NT2/D1 (cell line): Measurements from ENCODE around the gene TPCN2.

Experiments
- SUZ12 ChIP-seq: IDR thresholded peaks from 2 replicates; pipeline ENCODE4 v1.6.1; 2011; ENCODE audit not compliant: insufficient read length, insufficient read depth; ENCODE audit errors: extremely low read depth
- YY1 ChIP-seq: IDR thresholded peaks from 2 replicates; pipeline ENCODE4 v1.6.1; 2011; ENCODE audit not compliant: insufficient read length, insufficient read depth

- TF ChIP-seq SUZ12 (no peak), YY1 (no peak)
Observed at GRCh38 chr11:69154211-69154913, 105.6 kb downstream of the TPCN2 start.
